CD4-positive, alpha-beta memory T cell (primary cell): ENCODE results near the gene RET. TPM values are rescaled to one million over a fixed set of nuclear protein-coding genes. Genes with fewer than 3 reads are reported as not detected.
A peak's percentile ranks its signal among the peaks of the same experiment; 100 is the strongest.

Source experiments
- CTCF ChIA-PET: fragments of 350-600 bp; sonication (Branson Sonifier 250); formaldehyde crosslinking; loops from one replicate; lab custom pipeline; 2021; ENCODE audit warnings: inconsistent platforms; ENCODE audit not compliant: partially characterized antibody; lab: Charles Lee
- POLR2A ChIA-PET: fragments of 350-600 bp; sonication (Branson Sonifier 250); formaldehyde crosslinking; loops from one replicate; lab custom pipeline; 2021; ENCODE audit not compliant: partially characterized antibody; lab: Charles Lee
- DNase-seq, 5 donors: peaks; one replicate each; pipeline versions ENCODE4 v3.0.0 to v3.0.0-alpha.2; 2020 to 2022; ENCODE audit warnings: mixed read lengths in 1 of 5
- H3K27ac ChIP-seq: one replicate; pipeline ENCODE4 v1.7.0; 2013; ENCODE audit warnings: low read depth, low read length
- H3K27me3 ChIP-seq: 2 replicates; pipeline ENCODE4 v1.7.0; 2013; ENCODE audit warnings: mild to moderate bottlenecking, low read length, moderate library complexity; ENCODE audit not compliant: insufficient read depth
- H3K36me3 ChIP-seq: 2 replicates; pipeline ENCODE4 v1.7.0; 2013; ENCODE audit warnings: mild to moderate bottlenecking, low read length, moderate library complexity; ENCODE audit not compliant: insufficient read depth
- H3K4me1 ChIP-seq: 2 replicates; pipeline ENCODE4 v1.7.0; 2013; ENCODE audit warnings: mild to moderate bottlenecking, low read length, moderate library complexity; ENCODE audit not compliant: insufficient read depth
- H3K4me3 ChIP-seq, 2 donors: one replicate each; pipeline ENCODE4 v1.7.0; 2013; ENCODE audit warnings: low read length in 2 of 2, mild to moderate bottlenecking in 1 of 2
- H3K9me3 ChIP-seq, 2 donors: one replicate each; pipeline ENCODE4 v1.7.0; 2013; ENCODE audit warnings: low read length in 2 of 2, control low read depth in 1 of 2; ENCODE audit not compliant: control insufficient read depth in 1 of 2
- H3K27ac Mint-ChIP-seq, 7 donors: one replicate each; pipeline ENCODE4 v1.8.0; 2020 to 2021; ENCODE audit warnings: mixed read lengths in 7 of 7, mild to moderate bottlenecking in 6 of 7, inconsistent platforms in 3 of 7, moderate library complexity in 3 of 7
- H3K27me3 Mint-ChIP-seq, 2 donors: one replicate each; pipeline ENCODE4 v1.8.0; 2020 to 2021; ENCODE audit warnings: mixed read lengths in 2 of 2
- H3K36me3 Mint-ChIP-seq, 2 donors: one replicate each; pipeline ENCODE4 v1.8.0; 2020 to 2021; ENCODE audit warnings: mixed read lengths in 2 of 2, inconsistent platforms in 1 of 2, mild to moderate bottlenecking in 1 of 2
- H3K4me1 Mint-ChIP-seq, 4 donors: one replicate each; pipeline ENCODE4 v1.8.0; 2020 to 2021; ENCODE audit warnings: mixed read lengths in 4 of 4, mild to moderate bottlenecking in 1 of 4
- H3K4me3 Mint-ChIP-seq, 8 donors: one replicate each; pipeline ENCODE4 v1.8.0; 2020 to 2021; ENCODE audit warnings: mixed read lengths in 8 of 8, mild to moderate bottlenecking in 7 of 8, moderate library complexity in 6 of 8, inconsistent platforms in 3 of 8
- H3K9me3 Mint-ChIP-seq, 8 donors: one replicate each; pipeline ENCODE4 v1.8.0; 2020 to 2021; ENCODE audit warnings: mixed read lengths in 8 of 8, mild to moderate bottlenecking in 5 of 8, inconsistent platforms in 3 of 8, moderate library complexity in 1 of 8
- intact Hi-C: fragments of 100-400 bp; cut with micrococcal nuclease; formaldehyde crosslinking; loops from one replicate; pipeline ENCODE4 v1.15.1; 2023
- polyA plus RNA-seq, 2 donors: library from polyadenylated mRNA; unstranded; fragments of 300-500 nt; fragmentation: Illumina TruSeq; gene quantifications; one replicate each; pipeline ENCODE4 v1.2.3, GENCODE V29; 2021
- total RNA-seq, 2 experiments: library from RNA; stranded (reverse); gene quantifications; one replicate each; pipeline ENCODE4 v1.2.3, GENCODE V29; 2021

Gene RET
- total RNA-seq, result not detected
- not detected for polyA plus RNA-seq

DNA sequence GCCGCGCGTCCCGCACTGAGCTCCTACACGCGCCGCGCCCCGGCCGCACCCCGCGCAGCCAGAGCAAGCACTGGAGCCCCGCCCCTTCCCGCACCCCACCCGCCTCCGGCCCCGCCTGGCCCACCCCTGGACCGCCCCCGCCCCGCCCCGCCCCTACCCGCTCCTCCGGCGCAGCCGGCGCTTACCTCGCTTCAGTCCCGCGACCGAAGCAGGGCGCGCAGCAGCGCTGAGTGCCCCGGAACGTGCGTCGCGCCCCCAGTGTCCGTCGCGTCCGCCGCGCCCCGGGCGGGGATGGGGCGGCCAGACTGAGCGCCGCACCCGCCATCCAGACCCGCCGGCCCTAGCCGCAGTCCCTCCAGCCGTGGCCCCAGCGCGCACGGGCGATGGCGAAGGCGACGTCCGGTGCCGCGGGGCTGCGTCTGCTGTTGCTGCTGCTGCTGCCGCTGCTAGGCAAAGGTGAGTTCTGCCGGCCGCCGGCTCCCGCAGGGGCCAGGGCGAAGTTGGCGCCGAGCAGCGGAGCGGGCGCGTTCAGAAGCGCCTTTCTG is at the start of gene RET:
Gene RET, plus strand, starts transcription at position 194 of the 545 bp plus-strand sequence. Its CDS starts 190 bp downstream, at position 384.
- Mint-ChIP-seq H3K4me3 (peak within 1 kb of the TSS; percentile 57 to 83 (median 68)), H3K27me3 (peaks cover 19 to 31% of the 10 kb centered on the region in 2 donors)
- H3K27ac ChIP-seq, result no peak within 1 kb of the TSS

DNA sequence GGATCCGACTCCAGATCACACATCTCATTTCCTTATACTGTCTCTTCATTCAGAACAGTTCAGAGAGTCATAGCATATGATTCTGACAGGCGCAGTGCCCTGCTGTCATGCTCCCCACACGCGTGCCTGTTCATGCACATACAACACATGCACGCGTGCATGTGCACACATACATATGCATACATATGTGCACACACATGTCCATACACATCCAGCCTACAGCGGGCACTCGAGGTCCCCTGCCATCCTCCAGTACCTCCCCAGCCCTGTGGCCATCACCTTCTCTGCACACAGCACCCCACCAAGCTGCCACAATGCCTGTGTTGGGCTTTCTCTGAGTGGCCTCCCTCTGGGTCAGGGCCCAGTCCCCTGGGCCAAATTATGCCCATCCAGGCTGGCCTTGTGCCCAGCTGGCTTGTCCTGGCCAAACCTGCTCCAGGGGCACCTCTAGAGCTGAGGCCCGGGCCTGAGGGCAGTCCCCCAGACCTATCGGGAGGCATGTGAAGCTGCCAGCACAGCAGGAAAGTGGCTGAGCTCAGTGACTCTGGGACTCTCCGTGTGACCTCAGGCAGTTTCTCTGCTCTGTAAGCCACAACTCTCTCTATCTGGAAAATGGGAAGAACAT is 49.4 kb upstream of the RET start:
- H3K27me3 Mint-ChIP-seq, result peaks cover 5 to 12% of the 10 kb centered on the region in 2 donors
- intact Hi-C loops, result no loop called here
- CTCF ChIA-PET, result no interaction called here
- H3K36me3 Mint-ChIP-seq, result no peaks in the 10 kb centered on the region
- no peak overlapping the region for H3K4me3 Mint-ChIP-seq
- POLR2A ChIA-PET, result no interaction called here
- Histone ChIP-seq H3K4me3 (no peak overlapping the region), H3K36me3 (no peaks in the 10 kb centered on the region), H3K27ac (no peak overlapping the region), H3K9me3 (no peaks in the 10 kb centered on the region), H3K4me1 (no peaks in the 10 kb centered on the region), H3K27me3 (no peaks in the 10 kb centered on the region)
- H3K27ac Mint-ChIP-seq, result no peak overlapping the region
- no peaks in the 10 kb centered on the region for H3K4me1 Mint-ChIP-seq
- H3K9me3 Mint-ChIP-seq, result peaks cover 0 to 25% (median 15%) of the 10 kb centered on the region in 8 donors
- DNase-seq, result no peak

More for the DNA sequence above, at the start of gene RET:
- POLR2A ChIA-PET, result no interaction called here
- no peak within 1 kb of the TSS for H3K27ac Mint-ChIP-seq
- H3K4me1 ChIP-seq, result no peaks in the 10 kb centered on the region
- no peak within 1 kb of the TSS for H3K4me3 ChIP-seq
- H3K9me3 ChIP-seq, result no peaks in the 10 kb centered on the region
- intact Hi-C loops, result no loop called here
- H3K4me1 Mint-ChIP-seq, result peaks cover 0 to 17% (median 6%) of the 10 kb centered on the region in 4 donors
- no peaks in the 10 kb centered on the region for H3K27me3 ChIP-seq
- CTCF ChIA-PET, result no interaction called here
- no peak for DNase-seq
- H3K36me3 ChIP-seq, result no peaks in the 10 kb centered on the region
- no peaks in the 10 kb centered on the region for H3K9me3 Mint-ChIP-seq
- no peaks in the 10 kb centered on the region for H3K36me3 Mint-ChIP-seq

DNA sequence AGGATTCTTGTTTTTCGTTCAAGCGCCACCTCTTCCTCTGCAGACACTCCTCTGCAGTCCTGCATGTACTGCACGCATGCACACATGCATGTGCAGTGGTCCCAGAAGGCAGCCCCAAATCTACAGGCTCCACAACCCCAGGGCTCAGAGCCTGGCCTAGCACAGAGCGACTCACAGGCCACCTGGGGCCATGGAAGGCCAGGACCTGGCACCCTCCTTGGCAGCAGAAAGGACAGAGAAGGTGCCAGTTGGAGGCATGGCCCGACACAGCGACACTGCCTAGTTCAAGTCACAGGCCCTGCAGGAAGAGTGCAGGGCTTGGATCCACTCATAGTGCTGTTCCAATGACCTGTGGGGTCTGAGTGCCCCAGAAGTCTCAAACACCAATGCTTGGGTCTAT is 48.7 kb upstream of the RET start:
- Histone ChIP-seq H3K4me3 (no peak overlapping the region), H3K4me1 (no peaks in the 10 kb centered on the region), H3K9me3 (no peaks in the 10 kb centered on the region), H3K27me3 (no peaks in the 10 kb centered on the region), H3K36me3 (no peaks in the 10 kb centered on the region), H3K27ac (no peak overlapping the region)
- Mint-ChIP-seq H3K27me3 (peaks cover 5 to 11% of the 10 kb centered on the region in 2 donors), H3K4me3 (no peak overlapping the region), H3K36me3 (no peaks in the 10 kb centered on the region), H3K4me1 (no peaks in the 10 kb centered on the region), H3K27ac (no peak overlapping the region), H3K9me3 (peaks cover 0 to 32% (median 22%) of the 10 kb centered on the region in 8 donors)
- ChIA-PET CTCF (no interaction called here), POLR2A (no interaction called here)
- no peak for DNase-seq
- intact Hi-C loops, result no loop called here

DNA sequence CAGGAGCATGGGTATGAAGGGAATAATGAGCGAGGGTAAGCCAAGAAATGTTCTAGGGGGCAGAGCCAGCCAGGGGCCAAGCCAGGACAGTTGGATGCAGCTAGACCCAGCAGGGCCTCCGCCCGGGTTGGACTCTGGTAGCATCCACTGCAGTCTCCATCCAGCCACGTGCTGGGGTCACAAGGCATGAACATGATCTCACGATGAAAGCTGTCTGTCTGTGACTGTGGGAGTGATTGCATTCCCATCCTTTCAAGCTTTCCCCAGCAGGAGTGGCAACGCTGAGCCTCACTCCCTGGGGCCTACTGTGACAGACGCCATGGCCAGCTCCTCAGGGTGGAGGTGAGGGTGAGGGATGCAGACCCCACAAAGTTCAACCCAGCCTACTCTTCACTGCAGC is 47.8 kb upstream of the RET start:
- Histone ChIP-seq H3K4me3 (no peak overlapping the region), H3K27me3 (no peaks in the 10 kb centered on the region), H3K4me1 (no peaks in the 10 kb centered on the region), H3K27ac (no peak overlapping the region), H3K36me3 (no peaks in the 10 kb centered on the region), H3K9me3 (no peaks in the 10 kb centered on the region)
- intact Hi-C loops, result no loop called here
- Mint-ChIP-seq H3K27ac (peak overlapping the region in 1 of 7 donors; percentile 11), H3K9me3 (peaks cover 0 to 37% (median 23%) of the 10 kb centered on the region in 8 donors), H3K4me1 (no peaks in the 10 kb centered on the region), H3K27me3 (peaks cover 2 to 9% of the 10 kb centered on the region in 2 donors), H3K4me3 (no peak overlapping the region), H3K36me3 (no peaks in the 10 kb centered on the region)
- ChIA-PET POLR2A (no interaction called here), CTCF (no interaction called here)
- no peak for DNase-seq

DNA sequence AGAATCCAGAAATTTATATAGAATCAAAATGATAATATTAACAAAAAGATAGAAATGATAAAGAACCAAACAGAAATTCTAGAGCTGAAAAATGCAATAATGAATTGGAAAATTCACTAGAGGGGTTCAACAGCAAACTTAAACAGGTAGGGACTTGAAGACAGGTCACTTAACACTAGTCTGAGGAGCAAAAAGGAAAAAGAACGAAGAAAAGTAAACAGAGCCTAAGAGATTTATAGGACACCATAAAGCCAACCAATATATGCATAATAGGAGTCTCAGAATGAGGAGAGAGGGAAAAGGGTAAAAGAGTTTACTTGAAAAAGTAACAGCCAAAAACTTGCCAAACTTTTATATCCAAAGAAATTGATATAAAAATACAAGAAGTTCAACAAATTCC is 44.3 kb upstream of the RET start:
- peaks cover 0 to 10% (median 3%) of the 10 kb centered on the region in 4 donors for H3K4me1 Mint-ChIP-seq
- H3K36me3 Mint-ChIP-seq, result no peaks in the 10 kb centered on the region
- no peak overlapping the region for H3K27ac Mint-ChIP-seq
- H3K9me3 Mint-ChIP-seq, result peaks cover 3 to 39% (median 25%) of the 10 kb centered on the region in 8 donors
- Histone ChIP-seq H3K27me3 (no peaks in the 10 kb centered on the region), H3K4me3 (no peak overlapping the region), H3K9me3 (no peaks in the 10 kb centered on the region), H3K36me3 (no peaks in the 10 kb centered on the region), H3K27ac (no peak overlapping the region), H3K4me1 (no peaks in the 10 kb centered on the region)
- no peak overlapping the region for H3K4me3 Mint-ChIP-seq
- intact Hi-C loops, result no loop called here
- POLR2A ChIA-PET, result no interaction called here
- CTCF ChIA-PET, result no interaction called here
- peaks cover 0 to 3% of the 10 kb centered on the region in 2 donors for H3K27me3 Mint-ChIP-seq
- no peak for DNase-seq

DNA sequence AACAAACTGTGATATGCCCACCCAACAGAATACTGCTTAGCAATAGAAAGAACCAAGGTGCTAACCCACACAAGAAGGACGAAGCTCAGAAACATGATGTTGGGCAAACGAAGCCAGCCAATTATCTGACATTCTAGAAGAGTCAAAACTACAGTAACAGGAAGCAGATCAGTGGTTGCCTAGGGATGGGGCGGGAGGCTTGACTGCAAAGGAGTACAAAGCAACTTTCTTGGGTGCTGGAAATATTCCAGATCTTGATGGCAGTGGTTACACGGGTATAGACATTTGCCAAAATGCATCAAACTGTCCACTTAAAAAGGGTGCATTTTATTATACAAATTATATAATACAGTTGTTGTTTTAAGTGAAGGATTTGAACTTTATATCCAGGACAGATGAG is 41.1 kb upstream of the RET start:
- Mint-ChIP-seq H3K27me3 (no peaks in the 10 kb centered on the region), H3K36me3 (no peaks in the 10 kb centered on the region), H3K4me1 (peaks cover 0 to 10% (median 3%) of the 10 kb centered on the region in 4 donors), H3K27ac (no peak overlapping the region), H3K4me3 (no peak overlapping the region), H3K9me3 (peaks cover 3 to 29% (median 17%) of the 10 kb centered on the region in 8 donors)
- ChIA-PET CTCF (no interaction called here), POLR2A (no interaction called here)
- no peak overlapping the region for H3K27ac ChIP-seq
- no peak overlapping the region for H3K4me3 ChIP-seq
- DNase-seq, result no peak
- H3K36me3 ChIP-seq, result no peaks in the 10 kb centered on the region
- H3K9me3 ChIP-seq, result no peaks in the 10 kb centered on the region
- intact Hi-C loops, result no loop called here
- no peaks in the 10 kb centered on the region for H3K4me1 ChIP-seq
- H3K27me3 ChIP-seq, result no peaks in the 10 kb centered on the region

DNA sequence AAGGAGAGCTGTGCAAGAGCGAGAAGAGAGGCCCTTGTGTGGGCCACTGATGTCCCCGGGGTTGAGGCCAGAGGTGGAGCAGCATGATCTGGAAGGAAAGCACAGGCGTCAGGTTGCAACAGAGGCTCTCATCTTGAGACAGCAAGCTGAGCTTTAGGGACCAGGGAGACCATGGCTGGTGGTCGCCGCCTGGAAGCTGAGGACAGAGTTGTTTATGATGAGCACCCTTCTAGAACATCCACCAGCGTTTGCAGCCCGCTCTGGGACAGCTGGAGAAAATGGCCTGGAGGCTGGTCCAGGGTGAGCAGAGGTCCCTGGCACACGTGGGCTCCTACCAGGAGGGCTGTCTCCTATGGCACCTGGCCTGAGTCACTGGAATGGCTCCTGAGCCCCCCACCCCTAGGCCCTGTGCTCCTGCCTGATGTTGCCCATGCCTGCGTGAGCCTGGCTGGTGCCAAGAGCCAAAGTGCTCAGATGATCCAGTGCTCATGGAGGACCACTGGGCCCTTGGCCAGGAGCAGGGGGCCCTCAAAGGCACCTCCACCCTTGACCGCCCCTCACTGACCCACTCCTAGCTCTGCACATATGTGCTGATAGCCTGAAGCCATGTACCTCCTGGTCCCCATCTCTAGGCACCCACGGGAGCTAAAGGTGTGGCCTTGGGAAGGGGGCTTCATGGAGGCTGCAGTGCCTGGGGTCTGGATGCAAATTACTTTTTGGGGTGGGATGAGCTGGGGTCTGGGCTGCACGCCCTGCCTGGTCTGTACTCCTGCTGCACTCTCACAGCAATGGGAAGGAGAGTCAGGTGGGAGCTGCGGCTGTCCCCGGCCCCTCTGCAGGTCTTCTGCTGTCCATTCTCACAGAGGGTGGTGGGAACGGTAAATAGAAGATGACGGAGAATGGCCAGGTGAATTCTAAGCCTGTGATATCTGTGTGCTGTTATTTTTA is 40.1 kb upstream of the RET start:
- H3K27ac ChIP-seq, result no peak overlapping the region
- peaks cover 0 to 10% (median 3%) of the 10 kb centered on the region in 4 donors for H3K4me1 Mint-ChIP-seq
- POLR2A ChIA-PET, result no interaction called here

More for the DNA sequence above, 40.1 kb upstream of the RET start:
- no peak overlapping the region for H3K4me3 ChIP-seq
- Mint-ChIP-seq H3K27me3 (no peaks in the 10 kb centered on the region), H3K36me3 (no peaks in the 10 kb centered on the region), H3K27ac (no peak overlapping the region), H3K4me3 (no peak overlapping the region), H3K9me3 (peaks cover 3 to 24% (median 16%) of the 10 kb centered on the region in 8 donors)
- CTCF ChIA-PET, result no interaction called here
- intact Hi-C loops, result no loop called here
- H3K36me3 ChIP-seq, result no peaks in the 10 kb centered on the region
- no peak for DNase-seq
- H3K27me3 ChIP-seq, result no peaks in the 10 kb centered on the region
- H3K4me1 ChIP-seq, result no peaks in the 10 kb centered on the region
- no peaks in the 10 kb centered on the region for H3K9me3 ChIP-seq
